HepG2 (cell line): ENCODE data around the gene KRT34. TPM values are rescaled to one million over a fixed set of nuclear protein-coding genes. Genes with fewer than 3 reads are reported as not detected.
A peak's percentile ranks its signal among the peaks of the same experiment; 100 is the strongest.

ENCODE experiments used
- NCOA2 ChIP-seq: sonication (generic); formaldehyde crosslinking; IDR thresholded peaks from 2 replicates; pipeline ENCODE4 v1.8.0; 2022; ENCODE audit warnings: inconsistent platforms
- NFE2L2 ChIP-seq: fragments of 150-350 bp; IDR thresholded peaks from 2 replicates; pipeline ENCODE4 v1.6.1; 2014; ENCODE audit warnings: low read length
- SNAPC2 ChIP-seq: sonication (generic); formaldehyde crosslinking; IDR thresholded peaks from 2 replicates; pipeline ENCODE4 v1.8.1; 2022; ENCODE audit warnings: mild to moderate bottlenecking, missing genetic modification reagents
- TCF7L2 ChIP-seq: IDR thresholded peaks from 2 replicates; pipeline ENCODE4 v1.6.1; 2011; ENCODE audit warnings: mild to moderate bottlenecking, low read depth, low read length, moderate library complexity
- ZKSCAN1 ChIP-seq: fragments of 150-350 bp; IDR thresholded peaks from 2 replicates; pipeline ENCODE4 v1.6.1; 2014; ENCODE audit warnings: low read length
- ZKSCAN8 ChIP-seq: IDR thresholded peaks from 2 replicates; pipeline ENCODE4 v1.6.1; 2016; ENCODE audit warnings: borderline replicate concordance, missing genetic modification reagents, missing compliant biosample characterization
- ZNF207 ChIP-seq: fragments of 450-650 bp; IDR thresholded peaks from 2 replicates; pipeline ENCODE4 v1.6.1; 2016; ENCODE audit warnings: antibody characterized with exemption, borderline replicate concordance
- ZNF234 ChIP-seq: sonication (generic); formaldehyde crosslinking; conservative IDR thresholded peaks from 2 replicates; pipeline ENCODE4 v1.5.1; 2020; ENCODE audit warnings: mild to moderate bottlenecking, missing genetic modification reagents
- ZNF432 ChIP-seq: sonication (generic); formaldehyde crosslinking; IDR thresholded peaks from 2 replicates; pipeline ENCODE4 v1.5.0; 2020; ENCODE audit warnings: missing genetic modification reagents, mild to moderate bottlenecking, borderline replicate concordance
- ZNF543 ChIP-seq: sonication (generic); formaldehyde crosslinking; IDR thresholded peaks from 2 replicates; pipeline ENCODE4 v1.4.0; 2020; ENCODE audit warnings: mild to moderate bottlenecking, missing genetic modification reagents
- ZNF577 ChIP-seq: sonication (generic); formaldehyde crosslinking; IDR thresholded peaks from 2 replicates; pipeline ENCODE4 v1.4.0; 2020; ENCODE audit warnings: mild to moderate bottlenecking, low read depth, missing genetic modification reagents, borderline replicate concordance
- ZNF589 ChIP-seq: sonication (generic); formaldehyde crosslinking; conservative IDR thresholded peaks from 2 replicates; pipeline ENCODE4 v1.8.0; 2022; ENCODE audit warnings: mild to moderate bottlenecking, moderate library complexity, missing genetic modification reagents
- ZNF724P ChIP-seq: sonication (generic); formaldehyde crosslinking; IDR thresholded peaks from 2 replicates; pipeline ENCODE4 v1.8.0; 2022; ENCODE audit warnings: missing genetic modification reagents, borderline replicate concordance
- ZNF75D ChIP-seq: sonication (generic); formaldehyde crosslinking; IDR thresholded peaks from 2 replicates; pipeline ENCODE4 v1.8.1; 2023; ENCODE audit warnings: missing genetic modification reagents, mild to moderate bottlenecking, borderline replicate concordance
- polyA plus RNA-seq, 8 experiments: library from polyadenylated mRNA; depleted of rRNA in 3 of 8; stranded (reverse) in 7 of 8; unstranded in 1 of 8; fragments of >200 nt; fragmentation: Illumina TruSeq in 4 of 8; extraction: Trizol in 4 of 8; gene quantifications; 2 replicates each; pipeline versions ENCODE4 v1.2.1 to v1.2.3, GENCODE V29; 2011 to 2016; ENCODE audit warnings: low read depth in 4 of 8, missing spikeins in 1 of 8, mixed read lengths in 1 of 8; ENCODE audit not compliant: insufficient read depth in 1 of 8
- total RNA-seq, 5 experiments: library from RNA; depleted of rRNA; stranded (reverse); fragments of >200 nt; fragmentation: Illumina TruSeq; extraction: Trizol; gene quantifications; 2 replicates each; pipeline ENCODE4 v1.2.3, GENCODE V29; 2016; ENCODE audit warnings: low read depth in 1 of 5
- TF ChIP-seq, protein P1 (sequence below): sonication (generic); formaldehyde crosslinking; IDR thresholded peaks from 2 replicates; pipeline ENCODE4 v1.4.0; 2020; ENCODE audit warnings: missing genetic modification reagents, mild to moderate bottlenecking, borderline replicate concordance
- TF ChIP-seq, protein P2 (sequence below): sonication (generic); formaldehyde crosslinking; IDR thresholded peaks from 2 replicates; pipeline ENCODE4 v1.4.0; 2020; ENCODE audit warnings: missing genetic modification reagents
- TF ChIP-seq, protein P3 (sequence below): IDR thresholded peaks from 2 replicates; pipeline ENCODE4 v1.4.0; 2020; ENCODE audit warnings: mild to moderate bottlenecking, missing genetic modification reagents
- TF ChIP-seq, protein P4 (sequence below): sonication (generic); formaldehyde crosslinking; IDR thresholded peaks from 2 replicates; pipeline ENCODE4 v1.5.0; 2020; ENCODE audit warnings: missing genetic modification reagents, mild to moderate bottlenecking, borderline replicate concordance
- TF ChIP-seq, protein P5 (sequence below): sonication (generic); formaldehyde crosslinking; IDR thresholded peaks from 2 replicates; pipeline ENCODE4 v1.4.0; 2020; ENCODE audit warnings: missing genetic modification reagents, low read depth, mild to moderate bottlenecking, borderline replicate concordance

KRT34 gene
- total and polyA plus RNA-seq, 2 of the 13 experiments (the other 11 are each of a cell fraction or from before 2014, with no cell fraction given): not detected

DNA sequence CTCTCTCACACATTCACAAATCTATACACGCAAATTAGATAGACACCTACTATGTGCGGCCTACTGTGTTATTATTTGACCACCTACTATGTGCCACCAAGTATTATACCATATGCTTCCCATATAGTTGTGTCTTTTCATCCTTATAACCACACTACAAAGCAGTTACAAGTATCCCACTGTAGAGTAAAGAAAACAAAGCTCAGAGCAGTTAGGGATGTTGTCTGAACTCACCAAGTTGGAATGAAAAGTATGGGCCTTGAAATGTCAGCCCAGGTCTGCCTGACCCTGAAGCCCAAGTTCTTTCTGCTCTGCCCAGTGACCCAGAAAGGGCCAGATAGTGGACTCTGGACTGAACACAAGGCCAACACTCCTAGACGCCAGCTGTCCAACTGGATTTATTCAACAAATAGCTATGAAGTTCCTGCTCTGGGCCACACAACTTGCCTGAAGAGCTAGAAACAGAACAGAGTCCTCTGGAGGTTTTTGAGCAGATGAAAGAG is 33.8 kb upstream of the KRT34 start (continued):
- no peak for TF ChIP-seq ZNF75D (CRISPR knock-in tag)
- TF ChIP-seq ZNF234 (CRISPR knock-in tag): no peak
- TF ChIP-seq, protein P1, sequence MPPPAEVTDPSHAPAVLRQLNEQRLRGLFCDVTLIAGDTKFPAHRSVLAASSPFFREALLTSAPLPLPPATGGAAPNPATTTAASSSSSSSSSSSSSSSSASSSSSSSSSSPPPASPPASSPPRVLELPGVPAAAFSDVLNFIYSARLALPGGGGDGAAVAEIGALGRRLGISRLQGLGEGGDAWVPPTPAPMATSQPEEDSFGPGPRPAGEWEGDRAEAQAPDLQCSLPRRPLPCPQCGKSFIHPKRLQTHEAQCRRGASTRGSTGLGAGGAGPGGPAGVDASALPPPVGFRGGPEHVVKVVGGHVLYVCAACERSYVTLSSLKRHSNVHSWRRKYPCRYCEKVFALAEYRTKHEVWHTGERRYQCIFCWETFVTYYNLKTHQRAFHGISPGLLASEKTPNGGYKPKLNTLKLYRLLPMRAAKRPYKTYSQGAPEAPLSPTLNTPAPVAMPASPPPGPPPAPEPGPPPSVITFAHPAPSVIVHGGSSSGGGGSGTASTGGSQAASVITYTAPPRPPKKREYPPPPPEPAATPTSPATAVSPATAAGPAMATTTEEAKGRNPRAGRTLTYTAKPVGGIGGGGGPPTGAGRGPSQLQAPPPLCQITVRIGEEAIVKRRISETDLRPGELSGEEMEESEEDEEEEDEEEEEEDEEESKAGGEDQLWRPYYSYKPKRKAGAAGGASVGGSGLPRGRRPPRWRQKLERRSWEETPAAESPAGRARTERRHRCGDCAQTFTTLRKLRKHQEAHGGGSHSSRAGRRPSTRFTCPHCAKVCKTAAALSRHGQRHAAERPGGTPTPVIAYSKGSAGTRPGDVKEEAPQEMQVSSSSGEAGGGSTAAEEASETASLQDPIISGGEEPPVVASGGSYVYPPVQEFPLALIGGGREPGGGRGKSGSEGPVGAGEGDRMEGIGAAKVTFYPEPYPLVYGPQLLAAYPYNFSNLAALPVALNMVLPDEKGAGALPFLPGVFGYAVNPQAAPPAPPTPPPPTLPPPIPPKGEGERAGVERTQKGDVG (CRISPR knock-in tag): no peak
- no peak for TF ChIP-seq ZNF432
- TF ChIP-seq, protein P2, sequence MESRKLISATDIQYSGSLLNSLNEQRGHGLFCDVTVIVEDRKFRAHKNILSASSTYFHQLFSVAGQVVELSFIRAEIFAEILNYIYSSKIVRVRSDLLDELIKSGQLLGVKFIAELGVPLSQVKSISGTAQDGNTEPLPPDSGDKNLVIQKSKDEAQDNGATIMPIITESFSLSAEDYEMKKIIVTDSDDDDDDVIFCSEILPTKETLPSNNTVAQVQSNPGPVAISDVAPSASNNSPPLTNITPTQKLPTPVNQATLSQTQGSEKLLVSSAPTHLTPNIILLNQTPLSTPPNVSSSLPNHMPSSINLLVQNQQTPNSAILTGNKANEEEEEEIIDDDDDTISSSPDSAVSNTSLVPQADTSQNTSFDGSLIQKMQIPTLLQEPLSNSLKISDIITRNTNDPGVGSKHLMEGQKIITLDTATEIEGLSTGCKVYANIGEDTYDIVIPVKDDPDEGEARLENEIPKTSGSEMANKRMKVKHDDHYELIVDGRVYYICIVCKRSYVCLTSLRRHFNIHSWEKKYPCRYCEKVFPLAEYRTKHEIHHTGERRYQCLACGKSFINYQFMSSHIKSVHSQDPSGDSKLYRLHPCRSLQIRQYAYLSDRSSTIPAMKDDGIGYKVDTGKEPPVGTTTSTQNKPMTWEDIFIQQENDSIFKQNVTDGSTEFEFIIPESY (CRISPR knock-in tag): no peak
- TF ChIP-seq SNAPC2 (CRISPR knock-in tag): no peak
- no peak for TF ChIP-seq ZNF724P
- TF ChIP-seq, protein P3, sequence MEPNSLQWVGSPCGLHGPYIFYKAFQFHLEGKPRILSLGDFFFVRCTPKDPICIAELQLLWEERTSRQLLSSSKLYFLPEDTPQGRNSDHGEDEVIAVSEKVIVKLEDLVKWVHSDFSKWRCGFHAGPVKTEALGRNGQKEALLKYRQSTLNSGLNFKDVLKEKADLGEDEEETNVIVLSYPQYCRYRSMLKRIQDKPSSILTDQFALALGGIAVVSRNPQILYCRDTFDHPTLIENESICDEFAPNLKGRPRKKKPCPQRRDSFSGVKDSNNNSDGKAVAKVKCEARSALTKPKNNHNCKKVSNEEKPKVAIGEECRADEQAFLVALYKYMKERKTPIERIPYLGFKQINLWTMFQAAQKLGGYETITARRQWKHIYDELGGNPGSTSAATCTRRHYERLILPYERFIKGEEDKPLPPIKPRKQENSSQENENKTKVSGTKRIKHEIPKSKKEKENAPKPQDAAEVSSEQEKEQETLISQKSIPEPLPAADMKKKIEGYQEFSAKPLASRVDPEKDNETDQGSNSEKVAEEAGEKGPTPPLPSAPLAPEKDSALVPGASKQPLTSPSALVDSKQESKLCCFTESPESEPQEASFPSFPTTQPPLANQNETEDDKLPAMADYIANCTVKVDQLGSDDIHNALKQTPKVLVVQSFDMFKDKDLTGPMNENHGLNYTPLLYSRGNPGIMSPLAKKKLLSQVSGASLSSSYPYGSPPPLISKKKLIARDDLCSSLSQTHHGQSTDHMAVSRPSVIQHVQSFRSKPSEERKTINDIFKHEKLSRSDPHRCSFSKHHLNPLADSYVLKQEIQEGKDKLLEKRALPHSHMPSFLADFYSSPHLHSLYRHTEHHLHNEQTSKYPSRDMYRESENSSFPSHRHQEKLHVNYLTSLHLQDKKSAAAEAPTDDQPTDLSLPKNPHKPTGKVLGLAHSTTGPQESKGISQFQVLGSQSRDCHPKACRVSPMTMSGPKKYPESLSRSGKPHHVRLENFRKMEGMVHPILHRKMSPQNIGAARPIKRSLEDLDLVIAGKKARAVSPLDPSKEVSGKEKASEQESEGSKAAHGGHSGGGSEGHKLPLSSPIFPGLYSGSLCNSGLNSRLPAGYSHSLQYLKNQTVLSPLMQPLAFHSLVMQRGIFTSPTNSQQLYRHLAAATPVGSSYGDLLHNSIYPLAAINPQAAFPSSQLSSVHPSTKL (CRISPR knock-in tag): peak; percentile 97
- TF ChIP-seq ZNF207: no peak
- no peak for TF ChIP-seq NFE2L2
- TF ChIP-seq ZNF577 (CRISPR knock-in tag): no peak
- no peak for TF ChIP-seq ZNF589 (CRISPR knock-in tag)
- no peak for TF ChIP-seq ZNF543 (CRISPR knock-in tag)
- peak; percentile 99 for TF ChIP-seq ZKSCAN1
- TF ChIP-seq, protein P4, sequence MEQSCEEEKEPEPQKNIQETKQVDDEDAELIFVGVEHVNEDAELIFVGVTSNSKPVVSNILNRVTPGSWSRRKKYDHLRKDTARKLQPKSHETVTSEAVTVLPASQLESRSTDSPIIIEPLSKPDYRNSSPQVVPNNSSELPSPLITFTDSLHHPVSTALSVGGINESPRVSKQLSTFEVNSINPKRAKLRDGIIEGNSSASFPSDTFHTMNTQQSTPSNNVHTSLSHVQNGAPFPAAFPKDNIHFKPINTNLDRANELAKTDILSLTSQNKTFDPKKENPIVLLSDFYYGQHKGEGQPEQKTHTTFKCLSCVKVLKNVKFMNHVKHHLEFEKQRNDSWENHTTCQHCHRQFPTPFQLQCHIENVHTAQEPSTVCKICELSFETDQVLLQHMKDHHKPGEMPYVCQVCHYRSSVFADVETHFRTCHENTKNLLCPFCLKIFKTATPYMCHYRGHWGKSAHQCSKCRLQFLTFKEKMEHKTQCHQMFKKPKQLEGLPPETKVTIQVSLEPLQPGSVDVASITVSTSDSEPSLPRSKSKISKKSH: no peak
- peak; percentile 16; the same call in 1 of the 2 replicates for TF ChIP-seq ZKSCAN8 (CRISPR knock-in tag)
- TF ChIP-seq, protein P5, sequence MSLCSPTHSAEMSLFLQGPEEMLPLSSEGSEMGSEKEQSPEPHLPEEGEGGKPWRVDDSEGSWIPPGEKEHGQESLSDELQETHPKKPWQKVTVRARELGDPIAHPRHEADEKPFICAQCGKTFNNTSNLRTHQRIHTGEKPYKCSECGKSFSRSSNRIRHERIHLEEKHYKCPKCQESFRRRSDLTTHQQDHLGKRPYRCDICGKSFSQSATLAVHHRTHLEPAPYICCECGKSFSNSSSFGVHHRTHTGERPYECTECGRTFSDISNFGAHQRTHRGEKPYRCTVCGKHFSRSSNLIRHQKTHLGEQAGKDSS (CRISPR knock-in tag): no peak; the same call in 1 of the 2 replicates
- no peak for TF ChIP-seq TCF7L2
- TF ChIP-seq NCOA2 (CRISPR knock-in tag): peak; percentile 69
